LNCAP (cell line): Measurements from ENCODE around the gene ADAMTSL4.

Experiments used
- TF ChIP-seq, protein P1 (sequence below): fragments of 450-650 bp; IDR thresholded peaks from 2 replicates; pipeline ENCODE4 v1.5.1; 2017; ENCODE audit warnings: mild to moderate bottlenecking

ADAMTSL4 gene

DNA sequence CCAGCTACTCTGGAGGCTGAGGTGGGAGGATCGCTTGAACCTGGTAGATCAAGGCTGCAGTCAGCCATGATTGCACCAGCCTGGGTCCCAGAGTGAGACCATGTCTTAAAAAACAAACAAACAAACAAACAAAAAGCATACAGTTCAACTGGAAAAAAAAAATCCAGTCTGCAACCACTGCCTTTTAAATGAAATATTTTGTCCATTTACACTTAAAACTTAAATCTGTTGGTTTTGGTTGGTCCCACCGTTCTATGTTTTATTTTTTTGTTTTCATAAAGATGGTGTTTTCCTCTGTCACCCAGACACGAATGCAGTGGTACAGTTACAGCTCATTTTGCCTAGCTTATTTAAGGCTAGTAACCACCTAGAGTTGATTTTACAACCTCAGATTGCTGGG is 23.9 kb upstream of the ADAMTSL4 start:
- TF ChIP-seq, protein P1, sequence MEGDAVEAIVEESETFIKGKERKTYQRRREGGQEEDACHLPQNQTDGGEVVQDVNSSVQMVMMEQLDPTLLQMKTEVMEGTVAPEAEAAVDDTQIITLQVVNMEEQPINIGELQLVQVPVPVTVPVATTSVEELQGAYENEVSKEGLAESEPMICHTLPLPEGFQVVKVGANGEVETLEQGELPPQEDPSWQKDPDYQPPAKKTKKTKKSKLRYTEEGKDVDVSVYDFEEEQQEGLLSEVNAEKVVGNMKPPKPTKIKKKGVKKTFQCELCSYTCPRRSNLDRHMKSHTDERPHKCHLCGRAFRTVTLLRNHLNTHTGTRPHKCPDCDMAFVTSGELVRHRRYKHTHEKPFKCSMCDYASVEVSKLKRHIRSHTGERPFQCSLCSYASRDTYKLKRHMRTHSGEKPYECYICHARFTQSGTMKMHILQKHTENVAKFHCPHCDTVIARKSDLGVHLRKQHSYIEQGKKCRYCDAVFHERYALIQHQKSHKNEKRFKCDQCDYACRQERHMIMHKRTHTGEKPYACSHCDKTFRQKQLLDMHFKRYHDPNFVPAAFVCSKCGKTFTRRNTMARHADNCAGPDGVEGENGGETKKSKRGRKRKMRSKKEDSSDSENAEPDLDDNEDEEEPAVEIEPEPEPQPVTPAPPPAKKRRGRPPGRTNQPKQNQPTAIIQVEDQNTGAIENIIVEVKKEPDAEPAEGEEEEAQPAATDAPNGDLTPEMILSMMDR, result no peak

- TF ChIP-seq, protein P1, result no peak
Measured at GRCh38 chr1:150528196-150528595, 21.0 kb upstream of the ADAMTSL4 start.

GRCh38 chr1:150529017-150529416 is 20.2 kb upstream of the ADAMTSL4 start:
- TF ChIP-seq, protein P1, result no peak

DNA sequence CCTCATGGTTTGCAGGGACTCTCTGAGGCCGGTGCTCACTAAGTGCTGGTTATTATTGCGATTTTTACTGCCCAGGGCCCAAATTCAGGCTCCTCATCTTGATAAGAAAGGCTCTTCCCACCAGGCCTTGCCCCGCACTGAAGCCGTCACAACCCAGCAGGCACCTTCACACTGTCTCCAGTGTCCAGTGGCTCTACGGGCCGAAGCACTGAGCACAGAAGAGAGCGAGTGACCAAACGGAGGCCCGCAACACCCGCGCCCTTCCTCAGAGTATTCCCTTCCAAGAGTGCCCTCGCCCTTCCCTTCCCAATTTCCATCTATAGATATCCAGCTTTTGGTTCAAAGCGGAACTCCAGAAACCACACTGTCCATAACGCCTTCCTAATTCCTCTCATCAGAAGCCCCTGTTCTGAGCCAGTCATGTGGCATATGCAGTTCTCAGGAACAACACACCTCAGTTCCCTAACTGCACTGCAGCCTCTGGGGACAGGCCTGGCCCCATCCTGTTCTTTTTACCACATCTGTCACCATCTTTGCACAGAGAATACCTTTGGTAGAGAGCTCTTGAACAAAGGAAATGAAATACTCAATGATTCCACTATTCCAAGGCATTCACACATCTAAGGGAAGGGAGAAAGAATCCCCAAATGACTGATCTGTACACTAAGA is 18.6 kb upstream of the ADAMTSL4 start:
- TF ChIP-seq, protein P1, result no peak

DNA sequence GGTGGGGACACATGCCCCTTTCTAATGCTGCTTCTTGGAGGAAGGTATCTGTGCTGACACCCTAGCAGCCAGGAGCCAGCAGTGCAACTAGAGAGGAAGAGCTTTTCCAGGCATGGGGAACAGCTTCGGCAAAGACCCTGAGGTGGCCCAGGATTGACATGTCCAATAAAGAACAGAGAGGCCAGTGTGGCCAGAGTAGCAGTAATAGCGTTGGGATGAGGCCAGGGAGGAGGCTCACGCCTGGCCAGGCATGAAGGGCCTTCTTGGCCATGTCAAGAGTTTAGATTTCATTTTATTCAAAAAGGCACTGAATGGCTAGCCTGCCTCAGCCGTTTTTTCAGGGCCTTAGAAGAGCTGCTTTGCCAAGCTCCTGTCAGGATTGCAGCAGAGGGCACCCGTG is 16.3 kb upstream of the ADAMTSL4 start:
- TF ChIP-seq, protein P1, result peak; percentile 20; the same call in 1 of the 2 replicates

DNA sequence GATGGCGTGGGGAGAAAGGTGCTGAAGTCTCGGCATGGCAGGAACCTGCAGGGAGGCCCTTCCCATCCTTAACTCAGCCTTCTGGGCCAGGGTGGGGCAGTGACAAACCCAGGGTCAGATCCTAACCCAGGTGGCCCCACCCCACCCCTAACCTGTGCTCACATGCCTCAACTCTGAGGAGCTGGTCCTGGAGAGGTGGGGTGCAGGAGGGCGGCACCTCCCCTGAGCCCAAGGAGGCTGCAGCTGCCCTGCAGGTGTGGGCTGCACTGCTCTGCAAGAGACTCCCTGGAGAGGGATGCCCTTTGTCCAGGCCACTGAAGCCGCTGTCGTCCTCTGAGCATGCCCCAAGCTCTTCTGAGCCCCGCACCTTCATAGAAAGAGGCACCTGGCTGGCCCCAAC is 15.2 kb upstream of the ADAMTSL4 start:
- TF ChIP-seq, protein P1, result no peak

- TF ChIP-seq, protein P1, result no peak
Measured at GRCh38 chr1:150535511-150536287, 13.5 kb upstream of the ADAMTSL4 start.
